GM18511 (cell line): Measurements from ENCODE around the gene LSM14B.

ENCODE experiments used
- ATAC-seq: cut with Tn5 transposase; IDR thresholded peaks from one replicate; pipeline ENCODE4 v1.9.1; 2021; ENCODE audit warnings: mild to moderate bottlenecking, moderate library complexity; ENCODE audit not compliant: unreplicated experiment

Gene LSM14B

DNA sequence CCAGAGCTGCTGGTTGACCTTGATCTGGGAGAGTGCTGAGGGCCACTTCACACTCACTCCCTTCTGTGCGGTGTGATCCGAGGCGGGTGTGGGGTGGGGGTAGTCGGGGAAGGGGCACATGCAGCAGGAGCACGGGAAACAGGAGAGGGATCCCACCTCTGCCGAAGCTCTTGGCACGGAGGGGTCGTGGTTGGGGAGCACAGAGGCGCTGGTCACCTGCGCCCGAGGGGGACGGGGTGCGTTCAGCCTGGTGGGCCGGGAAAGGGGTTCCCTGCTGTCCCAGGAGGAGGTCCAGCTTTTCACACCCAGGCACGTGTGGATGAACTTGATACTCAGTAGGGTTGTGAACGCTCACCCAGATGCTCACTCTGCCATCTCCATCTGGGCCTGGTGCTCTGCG, 38.6 kb downstream of the LSM14B start:
- no peak for ATAC-seq

DNA sequence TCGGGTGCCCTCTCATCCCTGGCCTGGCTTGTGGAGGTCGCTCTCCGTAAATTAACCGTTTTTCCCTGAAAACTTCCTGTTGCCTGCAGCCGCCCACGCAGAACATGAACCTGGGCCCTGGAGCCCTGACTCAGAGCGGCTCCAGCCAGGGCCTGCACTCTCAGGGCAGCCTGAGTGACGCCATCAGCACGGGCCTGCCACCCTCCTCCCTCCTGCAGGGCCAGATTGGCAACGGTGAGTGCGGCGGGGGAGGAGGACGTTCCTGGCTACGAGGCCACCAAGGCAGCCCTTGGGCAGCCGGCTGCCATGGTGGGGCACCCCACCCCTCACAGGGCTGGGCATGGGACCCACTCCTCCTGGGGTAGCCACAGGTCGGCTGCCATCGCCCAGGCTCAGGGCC, 39.1 kb downstream of the LSM14B start:
- ATAC-seq: no peak

DNA sequence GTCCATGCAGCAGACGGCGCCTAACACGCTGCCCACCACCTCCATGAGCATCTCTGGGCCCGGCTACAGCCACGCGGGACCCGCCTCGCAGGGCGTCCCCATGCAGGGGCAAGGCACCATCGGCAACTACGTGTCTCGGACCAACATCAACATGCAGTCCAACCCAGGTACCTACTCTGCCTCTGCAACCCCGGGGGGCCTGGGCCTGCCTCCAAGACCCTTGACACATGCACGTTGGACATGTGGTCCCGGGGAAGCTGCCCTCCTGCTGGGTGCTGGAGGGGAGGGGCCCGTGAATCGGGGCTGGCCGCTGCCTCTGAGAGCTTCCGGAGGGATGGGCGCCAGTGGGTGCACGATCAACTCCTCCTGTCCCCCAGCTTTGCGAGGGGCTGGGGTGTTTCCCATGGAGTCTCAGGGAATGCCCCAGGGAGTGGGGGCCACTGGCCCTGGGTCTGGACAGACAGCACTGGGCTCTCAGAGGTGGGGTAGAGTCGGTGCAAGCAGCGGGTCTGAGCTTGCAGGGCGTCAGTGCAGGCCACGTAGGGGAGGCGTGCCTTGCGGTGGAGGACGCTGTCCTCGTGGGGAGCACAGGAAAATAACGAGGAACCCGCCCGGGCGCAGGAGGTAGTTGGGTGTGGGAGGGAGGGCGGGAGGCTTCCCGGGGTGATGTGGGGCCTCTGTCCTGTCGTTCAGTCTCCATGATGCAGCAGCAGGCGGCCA, 40.6 kb downstream of the LSM14B start:
- ATAC-seq: no peak

DNA sequence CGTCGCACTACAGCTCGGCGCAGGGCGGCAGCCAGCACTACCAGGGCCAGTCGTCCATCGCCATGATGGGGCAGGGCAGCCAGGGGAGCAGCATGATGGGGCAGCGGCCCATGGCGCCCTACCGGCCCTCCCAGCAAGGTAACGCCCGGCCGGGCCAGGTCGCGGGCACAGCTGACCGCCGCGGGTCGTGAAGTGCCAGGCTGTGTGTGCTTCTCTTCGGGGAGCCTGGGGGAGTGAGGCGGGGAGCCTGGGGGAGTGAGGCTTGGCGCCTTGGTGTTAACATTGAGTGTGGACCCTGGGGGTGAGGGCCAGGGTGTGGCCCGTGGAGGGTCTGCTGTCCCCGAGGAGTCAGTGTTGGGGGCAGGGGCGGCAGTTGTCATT, 41.2 kb downstream of the LSM14B start:
- ATAC-seq: no peak

DNA sequence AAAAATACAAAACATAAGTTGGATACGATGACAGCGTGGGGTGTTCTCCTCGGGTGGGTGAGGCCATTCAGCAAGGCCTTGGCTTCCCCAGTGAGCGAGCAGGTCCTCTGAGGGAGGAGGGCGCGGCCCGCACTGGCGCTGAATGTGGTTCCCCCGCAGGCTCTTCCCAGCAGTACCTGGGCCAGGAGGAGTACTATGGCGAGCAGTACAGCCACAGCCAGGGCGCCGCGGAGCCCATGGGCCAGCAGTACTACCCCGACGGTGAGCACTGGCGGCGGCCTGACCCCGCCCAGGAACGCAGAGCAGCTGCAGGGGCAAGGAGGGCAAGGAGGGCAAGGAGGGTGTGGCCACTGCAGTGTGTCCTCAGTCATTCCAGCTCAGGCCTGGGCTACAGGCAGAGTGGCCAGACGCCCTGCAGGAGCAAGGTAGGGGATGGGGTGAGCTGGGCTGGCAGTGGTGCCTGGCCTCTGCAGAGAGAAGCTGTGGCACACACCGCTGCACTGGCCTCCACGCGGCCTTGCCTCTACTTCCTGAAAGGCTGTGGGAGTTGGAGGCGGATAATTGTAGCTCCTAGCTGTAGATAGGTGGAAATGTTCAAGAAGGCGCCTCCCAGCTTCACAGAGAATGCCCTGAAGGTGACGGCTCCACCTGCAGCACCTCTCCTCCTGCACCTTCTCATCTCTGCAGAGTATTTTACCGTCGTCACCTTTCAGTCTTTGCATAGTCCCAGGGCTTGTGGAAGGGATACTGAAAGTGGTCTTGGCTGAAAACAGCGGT, 41.9 kb downstream of the LSM14B start:
- no peak for ATAC-seq

DNA sequence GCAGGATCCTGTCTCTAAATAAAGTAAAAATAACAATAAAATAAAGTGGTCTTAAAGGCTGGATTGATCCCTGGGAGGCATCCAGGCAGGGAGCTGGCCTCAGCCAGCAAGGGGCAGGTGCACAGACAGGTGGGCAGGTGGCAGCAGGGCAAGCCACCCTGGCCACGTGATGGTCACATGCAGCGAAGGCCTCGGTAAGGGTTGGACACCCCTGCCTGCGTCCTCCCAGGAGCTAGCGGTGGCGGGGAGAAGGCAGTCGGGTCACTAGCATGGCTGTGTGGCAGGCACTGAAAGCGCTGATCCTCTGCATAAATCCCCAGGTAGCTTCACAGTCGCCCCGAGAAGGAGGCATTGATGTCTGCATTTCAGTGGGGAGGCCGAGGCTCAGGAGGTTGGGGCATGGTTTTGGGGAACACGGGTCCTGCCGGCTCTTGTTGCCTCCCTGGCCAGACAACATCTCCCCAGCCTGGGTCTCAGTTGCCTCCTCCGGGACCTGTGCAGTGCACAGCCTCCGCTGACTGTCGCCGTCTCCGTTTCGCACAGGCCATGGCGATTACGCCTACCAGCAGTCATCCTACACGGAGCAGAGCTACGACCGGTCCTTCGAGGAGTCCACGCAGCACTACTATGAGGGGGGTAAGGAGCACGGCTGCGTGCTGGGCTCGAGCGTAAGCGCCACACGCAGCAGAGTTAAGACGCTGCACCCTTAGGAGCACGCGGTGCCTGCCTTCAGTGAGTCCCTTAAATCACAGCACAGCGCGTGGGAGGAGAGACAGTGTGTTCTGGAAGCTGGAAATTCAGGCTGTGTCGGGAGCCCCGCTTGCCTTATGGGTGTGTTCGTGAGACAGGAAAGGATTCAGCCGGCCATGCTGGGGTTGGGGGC, 42.8 kb downstream of the LSM14B start:
- ATAC-seq: no peak

DNA sequence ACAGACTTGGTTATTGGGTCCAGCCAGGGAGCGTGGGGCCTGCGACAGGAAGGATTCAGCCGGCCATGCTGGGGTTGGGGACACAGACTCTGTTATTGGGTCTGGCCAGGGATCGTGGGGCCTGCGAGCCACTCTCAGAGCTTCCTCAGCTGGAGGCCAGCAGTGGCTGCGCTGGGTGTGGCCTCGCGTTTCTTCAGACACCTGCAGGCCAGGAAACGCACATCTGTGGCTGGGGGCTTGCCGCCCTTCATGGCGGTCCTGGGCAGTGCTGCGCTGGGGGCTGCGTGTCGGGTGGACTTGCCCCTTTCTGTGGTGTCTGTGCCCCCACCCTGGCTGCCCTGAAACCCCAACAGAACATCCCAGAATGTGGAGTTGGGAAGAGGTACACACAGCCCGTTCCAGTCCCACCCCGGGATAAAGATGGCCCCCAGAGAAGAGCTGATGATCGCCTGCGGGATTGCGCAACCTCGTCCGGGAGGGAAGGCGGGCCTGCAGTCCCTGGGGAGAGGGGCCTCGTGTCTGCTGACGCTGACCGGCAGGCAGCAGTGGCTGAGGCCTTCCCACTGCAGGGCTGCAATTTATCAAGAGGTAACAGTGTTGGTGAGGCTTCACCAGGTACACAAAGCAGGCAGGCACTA, 43.6 kb downstream of the LSM14B start:
- no peak for ATAC-seq

DNA sequence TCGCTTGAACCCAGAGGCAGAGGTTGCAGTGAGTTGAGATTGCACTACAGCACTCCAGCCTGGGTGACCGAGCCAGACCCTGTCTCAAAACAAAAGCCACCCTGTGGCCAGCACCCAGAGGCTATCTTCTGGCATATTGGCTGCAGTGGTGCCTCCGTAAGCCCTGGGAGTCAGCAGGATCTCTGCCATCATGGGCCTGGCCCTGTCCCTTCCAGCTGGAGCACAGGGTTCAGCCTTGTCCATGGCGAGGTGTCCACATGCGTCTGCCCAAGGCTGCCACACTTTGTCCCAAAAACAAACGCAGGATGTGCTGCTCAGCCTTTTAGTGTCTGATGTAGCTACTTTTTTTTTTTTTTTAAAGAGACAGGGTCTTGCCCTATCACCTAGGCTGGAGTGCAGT, 45.2 kb downstream of the LSM14B start:
- no peak for ATAC-seq

DNA sequence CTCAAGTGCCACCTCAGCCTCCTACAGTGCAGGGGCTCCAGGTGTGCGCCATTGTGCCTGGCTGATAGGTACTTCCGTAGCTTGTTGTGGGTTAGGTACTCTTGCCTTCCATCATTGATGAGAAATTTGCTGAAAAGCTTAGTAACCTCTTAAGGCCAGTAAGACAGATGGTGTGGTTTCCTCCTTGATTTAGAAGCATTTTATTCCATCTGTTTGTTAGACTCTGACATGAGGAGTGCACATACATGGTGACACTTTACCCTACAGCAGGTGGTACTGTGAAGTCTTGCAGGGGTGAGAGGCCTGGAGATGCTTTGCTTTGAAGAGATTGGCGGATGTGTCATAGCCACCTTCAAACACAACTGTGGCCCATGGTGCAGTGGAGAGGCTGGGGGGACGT, 45.8 kb downstream of the LSM14B start:
- no peak for ATAC-seq

DNA sequence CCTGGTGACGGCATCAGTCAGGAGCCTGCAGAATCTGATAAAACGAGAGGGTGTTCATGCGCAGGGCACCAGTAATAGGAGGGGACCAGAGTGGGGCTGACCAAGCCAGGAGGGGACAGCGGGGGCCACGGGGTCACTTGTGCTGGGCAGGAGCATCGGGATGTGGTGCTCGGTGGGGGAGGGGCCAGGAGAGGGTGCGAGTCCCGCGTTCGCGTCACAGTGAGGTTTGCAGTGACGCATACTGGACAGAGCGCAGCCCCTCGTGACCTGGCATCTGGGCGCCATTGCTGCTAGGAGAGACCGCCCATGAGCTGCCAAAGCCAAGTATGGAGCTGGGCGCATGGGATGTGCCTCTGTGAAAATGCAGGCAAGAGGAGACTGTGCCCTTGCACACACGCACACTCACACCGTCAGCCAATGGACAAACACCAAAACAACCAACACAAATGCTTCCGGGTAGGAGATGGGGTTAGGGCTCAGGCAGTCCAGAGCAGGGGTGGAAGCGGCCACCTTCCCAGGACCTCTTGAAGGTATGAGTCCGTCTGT, 46.7 kb downstream of the LSM14B start:
- no peak for ATAC-seq

DNA sequence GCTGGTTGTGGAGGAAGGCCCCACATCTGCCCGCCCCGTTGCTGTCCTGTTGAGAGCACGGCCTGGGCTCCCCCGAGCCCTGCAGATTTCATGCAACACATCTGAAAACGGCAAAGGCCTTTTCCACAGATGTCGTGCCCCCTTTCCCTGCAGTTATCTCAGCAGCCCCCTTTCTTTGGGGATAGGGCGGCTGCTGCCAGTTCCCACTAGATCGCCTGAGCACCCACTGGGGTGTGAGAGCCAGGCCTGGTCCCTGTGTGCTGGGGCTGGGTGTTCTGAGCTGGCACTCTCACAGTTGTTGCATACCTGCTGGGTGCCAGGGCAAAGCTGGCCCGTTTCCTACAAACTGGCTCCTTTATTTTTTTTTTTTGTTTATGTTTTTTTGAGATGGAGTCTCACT, 48.3 kb downstream of the LSM14B start:
- no peak for ATAC-seq

DNA sequence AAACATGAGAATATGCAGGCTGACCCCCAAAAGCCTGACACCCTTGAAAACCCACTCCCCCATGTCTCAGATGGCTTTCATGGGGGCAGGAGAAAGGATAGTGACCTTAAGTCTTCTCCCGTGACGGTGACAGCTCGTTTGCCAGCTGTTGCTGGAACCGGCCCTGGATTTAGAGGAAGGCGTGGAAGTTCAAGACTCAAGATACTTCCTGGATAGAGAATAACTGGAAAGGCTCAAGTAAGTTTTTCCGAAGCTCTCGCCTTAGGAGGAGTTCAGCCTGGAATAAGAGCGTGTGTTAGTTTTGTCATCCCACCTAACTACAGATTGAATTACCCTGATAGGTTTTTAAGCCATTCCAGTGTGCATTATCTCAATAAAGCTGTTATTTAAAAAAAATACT, 49.0 kb downstream of the LSM14B start:
- no peak for ATAC-seq

DNA sequence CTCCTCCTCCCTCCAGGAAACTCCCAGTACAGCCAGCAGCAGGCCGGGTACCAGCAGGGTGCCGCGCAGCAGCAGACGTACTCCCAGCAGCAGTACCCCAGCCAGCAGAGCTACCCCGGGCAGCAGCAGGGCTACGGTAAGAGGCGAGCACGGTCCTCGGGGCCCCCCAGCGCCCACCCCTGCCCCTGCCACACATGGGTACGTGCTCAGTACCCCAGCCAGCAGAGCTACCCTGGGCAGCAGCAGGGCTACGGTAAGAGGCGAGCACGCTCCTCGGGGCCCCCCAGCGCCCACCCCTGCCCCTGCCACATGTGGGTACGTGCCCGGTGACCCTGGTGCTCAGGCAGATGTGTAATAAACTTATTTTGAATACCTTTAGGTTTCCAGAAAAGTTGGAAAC, 50.4 kb downstream of the LSM14B start:
- no peak for ATAC-seq

DNA sequence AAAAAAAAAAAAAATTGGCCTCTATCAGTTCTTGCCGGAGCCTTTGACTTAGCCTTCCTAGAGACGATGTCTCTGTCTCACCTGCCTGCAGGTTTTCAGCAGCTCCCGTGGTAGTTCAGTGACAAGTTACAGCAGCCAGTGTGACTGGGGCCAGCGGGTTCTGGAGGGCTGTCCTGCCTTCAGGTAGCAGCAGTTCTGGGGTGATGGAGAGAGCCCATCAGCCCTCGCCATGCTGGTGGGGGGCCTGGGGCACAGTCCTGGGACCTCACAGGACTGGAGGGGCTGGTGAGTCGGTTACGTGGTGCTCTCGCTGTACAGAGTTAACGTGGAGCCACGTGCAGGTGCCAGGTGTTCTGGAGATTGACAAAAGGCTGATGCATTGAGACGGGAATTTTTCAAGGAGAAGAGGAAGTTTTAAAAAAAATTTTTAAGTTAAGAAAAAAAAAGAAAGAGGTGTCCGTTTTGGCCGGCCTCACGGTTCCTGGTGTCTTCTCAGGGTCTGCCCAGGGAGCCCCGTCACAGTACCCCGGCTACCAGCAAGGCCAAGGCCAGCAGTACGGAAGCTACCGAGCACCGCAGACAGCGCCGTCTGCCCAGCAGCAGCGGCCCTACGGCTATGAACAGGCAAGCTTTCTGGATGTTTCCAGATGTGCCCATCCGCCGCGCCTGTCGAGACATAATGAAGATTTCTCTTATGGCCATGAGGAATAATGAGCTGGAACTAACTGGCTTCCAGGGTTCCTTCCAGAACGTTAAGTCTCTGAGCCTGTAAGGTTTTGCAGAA, 51.9 kb downstream of the LSM14B start:
- ATAC-seq: no peak

DNA sequence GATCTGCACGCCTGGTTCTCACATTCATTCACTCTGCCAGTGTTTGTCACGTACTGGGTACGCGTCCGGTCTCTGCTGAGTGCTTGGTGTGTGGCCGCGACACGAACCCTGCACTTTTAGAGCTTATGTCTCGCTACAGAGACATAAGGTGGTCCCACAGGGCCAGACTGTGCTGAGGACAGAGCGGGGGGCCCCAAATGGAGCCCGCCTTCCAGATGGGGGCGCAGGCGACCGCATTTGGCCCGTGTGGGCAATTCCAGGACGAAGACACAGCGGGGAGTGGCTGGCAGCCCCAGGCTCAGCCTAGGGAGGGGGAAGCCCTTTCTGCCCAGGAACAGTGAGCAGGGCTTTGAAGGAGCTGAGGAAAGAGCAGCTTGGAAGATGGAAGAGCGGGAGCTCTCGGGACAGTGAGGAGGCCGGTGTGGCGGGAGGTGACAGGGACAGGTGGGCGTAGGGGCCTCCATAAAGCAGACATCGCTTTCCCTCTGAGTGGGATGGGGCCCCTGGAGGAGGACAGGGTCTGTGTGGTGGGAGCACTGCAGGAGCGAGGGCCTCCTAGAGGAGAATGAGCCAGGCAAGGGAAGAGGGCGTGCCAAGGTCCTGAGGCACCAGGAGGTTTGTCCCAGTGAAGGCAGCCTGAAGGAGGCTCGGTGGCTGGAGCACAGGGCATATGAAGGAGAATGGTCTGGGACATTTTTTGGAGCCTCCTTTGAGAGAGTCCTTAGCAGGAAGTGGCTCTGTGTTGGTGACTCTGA, 52.8 kb downstream of the LSM14B start:
- no peak for ATAC-seq

DNA sequence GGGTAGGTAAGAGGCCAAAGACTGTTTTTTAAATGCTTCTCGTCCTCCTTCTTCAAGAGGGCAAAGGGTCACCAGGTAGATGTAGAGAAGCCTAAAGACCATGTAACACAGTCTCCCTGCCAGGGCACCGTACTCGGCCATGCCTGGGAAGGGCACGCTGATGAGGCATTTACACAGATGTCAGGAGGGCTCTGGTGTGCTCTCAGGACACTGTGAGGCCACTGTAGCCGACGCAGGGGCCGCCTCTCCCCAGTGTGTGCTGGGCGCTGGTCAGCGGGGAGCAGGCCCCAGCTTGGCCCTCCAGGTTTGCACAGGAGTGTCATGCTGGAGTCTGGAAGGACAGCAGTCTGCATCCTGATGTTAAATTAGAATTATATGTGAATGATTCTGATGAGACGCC, 53.4 kb downstream of the LSM14B start:
- ATAC-seq: no peak

DNA sequence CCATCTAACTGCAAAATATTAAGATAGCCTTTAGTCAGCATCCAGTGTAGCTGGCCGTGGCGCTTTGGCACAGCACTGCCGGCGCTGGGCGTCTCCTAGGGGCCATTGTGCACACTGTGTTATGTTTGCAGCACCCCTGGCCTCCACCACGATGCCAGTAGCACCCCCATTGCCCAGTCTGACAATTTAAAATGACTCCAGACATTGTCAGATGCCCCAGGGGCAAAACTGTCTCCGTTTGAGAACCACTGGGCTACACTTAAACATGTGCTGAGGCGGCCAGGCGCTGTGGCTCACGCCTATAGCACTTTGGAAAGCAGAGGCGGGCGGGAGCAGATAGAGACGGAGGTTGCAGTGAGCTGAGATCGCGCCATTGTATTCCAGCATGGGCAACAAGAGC, 54.6 kb downstream of the LSM14B start:
- ATAC-seq: no peak

DNA sequence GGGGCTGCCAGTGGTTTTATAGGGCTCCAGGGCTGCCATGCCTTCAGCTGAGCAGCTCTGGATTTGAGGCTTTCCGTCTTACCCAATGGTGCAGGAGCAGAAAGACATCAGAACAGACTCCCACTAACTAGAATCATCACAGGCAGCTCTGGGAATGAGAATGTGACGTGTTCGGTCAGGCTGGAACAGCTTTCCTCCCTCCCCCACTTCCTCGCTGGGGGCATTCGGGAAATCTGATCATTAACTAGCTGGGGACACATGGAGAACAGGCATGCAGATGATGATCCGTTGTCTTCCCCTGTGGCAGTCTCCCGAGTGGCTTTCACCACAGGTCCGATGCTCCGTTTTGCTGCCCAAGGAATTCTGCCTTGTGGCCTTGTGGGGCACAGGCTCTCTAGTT, 55.0 kb downstream of the LSM14B start:
- ATAC-seq: no peak
